HuH-7 (cell line): ENCODE results near the gene PRDM16.
A peak's percentile ranks its signal among the peaks of the same experiment; 100 is the strongest.

Source experiments
- DNase-seq: peaks from one replicate; pipeline ENCODE4 v3.0.0; 2011; ENCODE audit warnings: low spot score

The PRDM16 gene

GRCh38 chr1:3310718-3311400 is 241.9 kb downstream of the PRDM16 start:
- DNase-seq = no peak

DNA sequence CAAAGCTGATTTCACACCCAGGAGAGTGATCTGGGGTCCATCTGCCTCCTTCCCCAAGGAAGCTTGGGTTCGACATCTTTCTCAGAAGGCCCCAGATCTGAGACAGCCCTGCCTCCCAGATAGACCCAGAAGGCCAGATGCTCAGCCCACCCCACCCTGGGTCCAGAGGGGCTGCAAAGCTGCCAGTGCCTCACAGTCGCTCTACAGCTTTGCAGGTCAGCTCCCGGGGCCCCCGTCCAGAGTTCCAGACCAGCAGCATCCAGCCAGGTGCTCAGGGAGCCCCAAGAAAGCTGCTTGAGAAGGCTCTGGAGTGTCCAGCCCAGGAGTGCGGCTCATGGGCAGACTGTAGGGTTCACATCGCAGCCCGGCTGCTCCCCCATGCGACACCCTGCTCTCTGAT is 242.7 kb downstream of the PRDM16 start:
- DNase-seq = no peak

DNA sequence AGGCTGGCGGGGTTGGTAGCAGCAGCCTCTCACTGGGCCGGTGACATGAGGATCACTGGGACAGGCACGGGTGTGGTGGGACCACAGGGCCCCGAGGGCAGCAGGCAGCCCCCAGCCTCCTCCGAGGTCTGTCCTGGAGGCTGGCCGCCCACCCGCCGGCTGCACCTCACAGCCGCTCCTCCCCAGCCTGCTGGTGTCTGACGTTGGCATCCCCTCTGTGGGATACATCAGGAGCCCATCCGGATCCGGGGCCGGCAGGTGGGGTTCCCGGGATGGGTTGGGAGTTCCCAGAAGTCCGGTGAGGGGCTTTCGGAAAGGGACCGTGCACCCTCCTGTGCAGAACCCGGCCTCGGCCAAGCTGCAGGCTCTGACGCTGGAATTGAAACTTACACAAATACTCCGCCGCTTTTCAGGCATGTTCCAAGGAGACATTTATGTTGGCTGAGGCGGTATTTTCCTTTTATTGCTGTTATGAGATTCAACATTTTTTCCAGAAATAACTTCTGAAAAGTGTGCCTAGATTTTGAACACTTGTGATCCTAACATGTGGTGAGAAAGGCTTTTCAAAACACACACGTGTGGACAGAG is 243.4 kb downstream of the PRDM16 start:
- no peak for DNase-seq

DNA sequence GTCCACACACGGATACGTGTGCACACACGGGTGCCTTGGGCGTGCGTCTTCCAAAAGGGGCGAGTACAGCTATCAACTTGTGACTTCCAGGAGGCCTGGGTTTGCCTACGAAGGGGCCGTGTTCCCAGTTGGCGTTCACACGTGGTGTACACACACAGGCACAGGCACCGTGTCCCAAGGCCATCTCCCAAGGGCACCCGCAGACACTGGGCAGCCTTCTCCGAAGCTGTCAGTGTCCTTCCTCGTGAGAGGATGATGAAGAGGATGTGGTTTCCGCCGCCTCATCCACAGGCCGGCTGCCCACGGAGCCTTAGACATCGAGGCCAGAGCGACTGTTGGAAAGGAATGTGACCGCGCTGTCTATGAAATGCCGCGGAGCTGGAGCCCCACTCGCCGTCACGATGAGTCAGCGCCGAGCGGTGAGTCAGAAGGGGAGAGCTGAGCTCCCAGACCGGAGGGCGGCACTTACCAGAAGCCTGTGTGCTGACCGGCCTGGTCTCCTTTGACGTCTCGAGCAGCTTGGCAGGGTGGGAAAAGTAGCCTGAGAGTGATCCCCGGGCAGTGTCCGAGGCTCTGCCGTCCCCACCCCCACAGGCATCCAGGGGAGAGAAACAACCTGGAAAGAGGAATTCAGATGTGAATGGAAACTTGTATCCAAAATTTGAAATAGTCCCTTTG is 244.0 kb downstream of the PRDM16 start:
- DNase-seq = no peak

GRCh38 chr1:3313576-3313950 is 244.6 kb downstream of the PRDM16 start:
- no peak for DNase-seq

GRCh38 chr1:3314491-3315381 is 245.7 kb downstream of the PRDM16 start:
- DNase-seq = no peak

DNA sequence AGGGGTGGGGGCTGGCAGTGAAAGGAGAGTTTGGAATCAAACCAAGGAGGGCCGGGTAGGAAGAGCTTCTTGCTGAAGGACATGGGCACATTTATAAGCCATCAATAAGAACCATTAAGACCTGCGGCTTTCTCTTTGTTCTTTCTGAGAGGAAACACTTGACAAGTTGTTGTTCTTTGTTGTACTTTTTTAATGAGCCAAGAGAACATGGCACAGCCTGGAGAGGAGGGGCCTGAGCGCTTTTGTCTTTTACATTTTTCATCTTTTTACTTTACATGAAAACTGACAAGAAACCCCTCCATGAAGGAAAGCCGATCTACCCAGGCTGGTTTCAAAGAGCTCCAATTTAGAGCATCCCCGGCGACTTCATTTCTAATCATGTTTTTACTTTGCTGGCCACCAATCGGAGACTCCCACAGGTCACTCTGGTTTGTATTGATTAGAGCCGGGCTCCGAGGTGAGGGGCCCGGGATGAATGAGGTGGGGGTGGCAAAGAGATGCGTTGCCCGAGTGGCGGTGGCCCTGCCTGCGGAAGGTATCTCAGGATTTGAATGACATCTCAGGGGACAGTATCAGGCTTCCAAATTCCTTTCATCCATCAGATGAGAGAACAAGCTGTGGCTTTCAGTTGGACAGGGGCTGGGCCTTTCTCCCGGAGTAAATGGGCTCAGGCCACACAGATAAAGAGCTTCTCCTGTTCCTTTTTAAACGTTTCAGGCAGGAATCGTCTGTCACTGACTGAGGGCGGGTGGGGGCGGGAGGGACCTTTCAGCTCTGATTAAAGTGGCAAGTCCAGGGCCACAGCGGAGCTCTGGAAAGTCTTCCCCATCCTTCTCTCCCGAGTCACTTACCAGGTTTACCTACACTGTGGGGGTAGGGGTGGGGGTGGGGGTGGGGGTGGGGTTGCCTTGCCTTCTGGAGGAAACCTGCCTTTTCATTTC is 246.7 kb downstream of the PRDM16 start:
- DNase-seq = no peak

DNA sequence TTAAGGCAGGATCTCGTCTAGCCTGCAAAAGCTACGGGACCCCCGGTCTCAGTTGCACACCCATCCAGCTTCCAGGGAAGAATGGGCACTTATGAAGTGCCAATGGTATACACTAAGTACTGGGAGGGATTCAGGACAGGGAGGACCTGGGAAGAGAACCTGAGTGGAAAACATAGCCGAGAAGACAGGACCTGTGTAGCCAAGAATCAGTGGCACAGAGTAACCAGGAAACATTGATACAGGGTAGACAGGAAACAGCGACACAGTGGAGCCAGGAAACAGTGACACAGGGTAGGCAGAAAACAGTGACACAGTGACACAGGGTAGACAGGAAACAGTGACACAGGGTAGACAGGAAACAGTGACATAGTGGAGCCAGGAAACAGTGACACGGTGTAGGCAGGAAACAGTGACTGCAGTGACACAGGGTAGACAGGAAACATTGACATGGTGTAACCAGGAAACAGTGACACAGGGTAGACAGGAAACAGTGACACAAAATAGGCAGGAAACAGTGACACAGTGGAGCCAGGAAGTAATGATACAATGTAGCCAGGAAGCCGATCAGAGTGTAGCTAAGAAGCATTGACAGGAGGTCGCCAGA is 247.4 kb downstream of the PRDM16 start:
- DNase-seq = no peak

DNA sequence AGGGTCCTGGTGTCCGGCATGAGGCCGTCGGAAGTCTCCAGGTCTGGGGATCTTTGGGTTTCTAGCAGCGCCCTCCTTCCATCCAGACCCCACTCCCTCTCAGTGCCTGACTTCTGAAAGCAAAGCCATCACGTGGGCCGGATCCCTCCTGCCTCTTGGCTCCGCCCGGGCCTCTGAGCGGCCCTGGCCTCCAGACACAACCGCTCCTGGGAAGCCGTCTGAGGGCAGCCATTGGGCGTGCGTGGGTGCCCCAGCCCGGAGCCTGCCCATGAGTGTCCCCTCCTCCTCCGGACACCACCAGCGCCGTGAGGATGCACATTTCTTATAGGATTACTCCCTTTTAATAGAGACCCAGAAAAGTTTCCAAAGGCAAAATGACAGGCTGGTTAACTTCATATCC is 248.5 kb downstream of the PRDM16 start:
- DNase-seq = no peak

- DNase-seq = no peak
Measured at GRCh38 chr1:3318329-3318728, 249.3 kb downstream of the PRDM16 start.

GRCh38 chr1:3319874-3320245 is 250.9 kb downstream of the PRDM16 start:
- peak; percentile 98 for DNase-seq

DNA sequence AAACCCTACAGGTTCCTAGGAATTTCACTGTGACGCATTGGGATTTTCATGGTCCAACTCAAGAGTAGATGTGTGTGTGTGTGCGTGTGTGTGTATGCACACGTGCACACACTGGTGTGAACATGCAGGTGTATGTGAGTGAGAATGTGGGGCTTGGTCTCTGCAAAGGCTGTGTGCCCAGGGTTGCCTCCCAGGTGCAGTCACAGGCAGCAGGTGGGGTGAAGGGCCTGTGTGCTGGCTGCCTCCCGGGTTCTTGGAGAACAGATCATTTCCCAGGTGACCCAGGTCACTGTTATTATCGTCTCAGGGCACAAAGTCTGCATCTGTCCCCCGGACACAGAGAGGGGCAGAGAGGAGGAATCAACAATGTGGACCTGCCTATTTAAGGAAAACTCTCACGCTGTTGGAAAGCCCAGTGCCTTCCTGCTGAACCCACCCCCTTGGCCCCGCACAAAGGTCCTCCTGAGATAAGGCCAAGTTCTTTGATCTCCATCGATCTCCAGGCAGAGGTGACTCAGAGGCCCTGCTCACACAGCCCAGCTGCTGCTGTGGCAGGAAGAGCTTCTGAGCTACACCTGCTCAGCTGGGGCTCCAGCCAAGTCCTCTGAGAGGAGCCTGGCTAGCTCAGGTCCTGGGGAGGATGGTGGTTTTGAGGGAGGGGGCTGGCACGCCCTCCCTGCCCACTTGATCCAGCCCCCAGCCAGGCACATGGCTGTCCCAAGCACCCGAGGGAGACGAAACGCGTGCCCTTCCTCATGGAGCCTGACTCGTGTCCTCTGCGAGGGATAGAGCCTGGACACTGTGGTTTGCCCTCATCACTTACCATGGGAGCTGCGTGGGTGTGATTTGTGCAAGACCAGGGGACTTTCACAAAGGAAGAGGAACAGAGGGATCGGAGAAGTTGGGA is 251.5 kb downstream of the PRDM16 start:
- peak; percentile 93 for DNase-seq

DNA sequence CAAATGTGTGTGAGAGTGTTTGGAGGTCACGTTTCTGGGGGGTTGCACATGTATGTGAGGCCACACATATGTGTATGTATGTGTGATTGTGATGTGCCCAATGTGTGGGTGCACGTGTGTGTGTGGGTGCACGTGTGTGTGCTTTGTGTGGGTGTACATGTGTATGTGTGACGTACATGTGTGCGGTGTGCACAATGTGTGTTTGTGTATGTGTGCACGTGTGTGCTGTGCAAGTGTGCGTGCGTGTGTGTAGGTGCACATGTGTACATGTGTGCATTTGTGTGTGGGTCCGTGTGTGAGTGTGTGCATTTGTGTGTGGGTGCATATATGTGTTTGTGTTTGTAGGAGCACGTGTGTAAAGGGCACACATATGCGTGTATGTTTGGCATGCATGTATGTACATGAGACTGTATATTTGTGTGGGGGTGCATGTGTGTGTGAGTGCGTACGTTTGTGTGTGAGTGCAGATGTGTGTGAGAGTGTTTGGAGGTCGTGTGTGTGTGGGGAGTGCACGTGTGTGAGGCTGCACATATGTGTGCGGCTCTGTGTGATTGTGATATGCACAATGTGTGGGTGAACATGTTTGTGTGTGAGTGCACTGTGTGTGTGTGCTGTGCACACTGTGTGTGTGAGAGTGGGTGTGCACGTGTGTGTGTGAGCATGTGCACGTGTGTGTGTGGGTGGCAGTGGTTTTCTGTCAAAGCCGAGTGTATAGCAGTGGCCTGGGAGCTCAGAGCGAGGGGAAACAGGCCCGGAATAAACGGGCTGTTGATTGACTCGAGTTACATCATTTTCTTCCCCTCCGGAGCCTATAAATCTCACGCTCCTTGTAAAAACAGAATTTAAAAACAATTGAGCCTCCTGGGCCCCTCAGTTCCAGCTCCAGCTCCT is 252.8 kb downstream of the PRDM16 start:
- DNase-seq = no peak

DNA sequence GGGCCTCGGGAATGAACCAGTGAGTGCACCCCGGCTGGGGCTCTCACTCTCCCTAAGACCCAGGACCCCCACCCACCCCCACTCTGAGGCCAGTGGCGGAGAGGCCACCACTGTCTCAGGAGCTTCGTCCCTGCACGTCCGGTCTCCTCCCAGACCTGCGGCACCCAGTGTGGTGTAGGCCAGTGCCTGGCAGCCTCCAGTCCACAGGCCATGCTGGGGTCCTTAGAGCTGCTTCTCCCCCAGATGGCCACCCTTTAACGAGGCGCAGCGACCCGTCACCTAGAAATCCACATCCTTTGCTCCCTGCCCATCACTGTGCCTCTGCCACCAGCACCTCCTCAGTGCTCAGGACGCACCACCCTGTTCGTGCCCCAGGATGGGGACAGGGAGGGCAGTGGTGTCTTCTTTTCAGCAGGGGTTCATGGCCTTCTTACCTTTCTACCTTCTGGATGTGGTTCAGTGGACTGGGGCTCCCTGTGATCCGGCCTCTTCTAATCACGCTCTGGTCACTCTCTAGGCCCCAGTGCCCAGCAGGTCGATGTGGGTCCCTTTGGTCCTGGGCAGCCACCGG is 253.5 kb downstream of the PRDM16 start:
- DNase-seq = no peak

- DNase-seq = peak; percentile 65
Measured at GRCh38 chr1:3323021-3323795, 254.2 kb downstream of the PRDM16 start.

GRCh38 chr1:3323796-3324703 is 255.0 kb downstream of the PRDM16 start:
- no peak for DNase-seq
